HEK293T (cell line): ENCODE data around the gene CFHR4.

Experiments used
- CTBP1 ChIP-seq: fragments of 450-650 bp; IDR thresholded peaks from 2 replicates; pipeline ENCODE4 v1.6.1; 2016; ENCODE audit warnings: borderline replicate concordance
- LEF1 ChIP-seq: fragments of 450-650 bp; IDR thresholded peaks from 2 replicates; pipeline ENCODE4 v1.6.1; 2017; ENCODE audit warnings: mild to moderate bottlenecking, borderline replicate concordance
- SP1 ChIP-seq: fragments of 450-650 bp; IDR thresholded peaks from 2 replicates; pipeline ENCODE4 v1.6.1; 2017
- SUZ12 ChIP-seq: fragments of 450-650 bp; IDR thresholded peaks from 2 replicates; pipeline ENCODE4 v1.6.1; 2016; ENCODE audit warnings: mild to moderate bottlenecking

DNA sequence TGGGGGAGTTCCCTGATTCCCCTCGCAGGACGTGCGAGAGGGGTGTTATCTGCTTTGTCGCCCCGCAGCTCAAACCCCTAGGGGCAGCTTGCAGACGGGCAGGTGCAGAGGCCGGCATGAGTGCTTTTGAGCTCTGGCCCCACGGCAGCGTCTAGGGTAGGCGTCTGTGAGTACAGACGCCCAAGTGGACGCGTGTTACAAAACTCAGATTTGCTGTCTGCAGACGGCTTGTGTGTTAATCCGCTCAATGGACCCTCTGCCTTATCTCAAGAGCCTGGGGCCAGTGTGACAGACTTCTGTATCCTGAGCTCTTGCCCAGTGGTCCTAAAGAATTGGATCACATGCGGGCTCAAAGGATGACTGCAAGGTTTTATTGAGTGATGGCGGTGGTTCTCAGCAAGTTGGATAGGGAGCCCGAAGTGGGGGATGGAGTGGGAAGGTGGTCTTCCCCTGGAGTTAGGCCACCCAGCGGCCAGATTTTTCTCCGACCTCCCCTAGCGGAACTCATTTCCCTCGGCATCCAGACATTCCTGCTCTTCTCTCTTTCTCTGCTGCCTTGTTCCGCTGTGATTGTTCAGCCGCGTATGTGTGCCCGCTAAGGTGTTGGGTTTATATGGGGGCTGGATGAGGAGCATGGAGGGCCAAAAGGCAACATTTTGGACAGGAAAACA lies 9.4 kb downstream of the CFHR4 start:
- TF ChIP-seq SP1, result no peak
- TF ChIP-seq CTBP1, result no peak
- no peak for TF ChIP-seq SUZ12
- no peak for TF ChIP-seq LEF1
